ENCODE results near the gene PRIM1.

DNA sequence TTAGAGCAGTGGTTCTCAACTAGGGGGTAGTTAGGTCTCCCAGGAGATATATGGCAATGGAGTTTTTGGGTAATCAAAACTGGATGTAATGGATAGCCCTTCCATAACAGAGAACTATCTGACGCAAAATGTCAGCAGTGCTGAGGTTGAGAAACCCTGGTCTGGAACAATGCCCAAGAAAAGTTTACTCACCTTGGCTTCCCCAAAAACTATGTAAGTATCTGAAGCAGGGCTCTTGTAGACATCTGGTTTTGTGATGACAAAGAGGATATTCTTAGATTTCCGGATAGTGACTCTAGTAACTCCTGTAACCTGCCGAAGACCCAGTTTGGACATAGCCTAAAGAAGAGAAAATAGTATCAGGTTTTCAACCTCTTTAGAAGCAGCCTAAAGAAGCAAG is 38.8 kb downstream of the PRIM1 start:
- TF ChIP-seq, protein P1, sequence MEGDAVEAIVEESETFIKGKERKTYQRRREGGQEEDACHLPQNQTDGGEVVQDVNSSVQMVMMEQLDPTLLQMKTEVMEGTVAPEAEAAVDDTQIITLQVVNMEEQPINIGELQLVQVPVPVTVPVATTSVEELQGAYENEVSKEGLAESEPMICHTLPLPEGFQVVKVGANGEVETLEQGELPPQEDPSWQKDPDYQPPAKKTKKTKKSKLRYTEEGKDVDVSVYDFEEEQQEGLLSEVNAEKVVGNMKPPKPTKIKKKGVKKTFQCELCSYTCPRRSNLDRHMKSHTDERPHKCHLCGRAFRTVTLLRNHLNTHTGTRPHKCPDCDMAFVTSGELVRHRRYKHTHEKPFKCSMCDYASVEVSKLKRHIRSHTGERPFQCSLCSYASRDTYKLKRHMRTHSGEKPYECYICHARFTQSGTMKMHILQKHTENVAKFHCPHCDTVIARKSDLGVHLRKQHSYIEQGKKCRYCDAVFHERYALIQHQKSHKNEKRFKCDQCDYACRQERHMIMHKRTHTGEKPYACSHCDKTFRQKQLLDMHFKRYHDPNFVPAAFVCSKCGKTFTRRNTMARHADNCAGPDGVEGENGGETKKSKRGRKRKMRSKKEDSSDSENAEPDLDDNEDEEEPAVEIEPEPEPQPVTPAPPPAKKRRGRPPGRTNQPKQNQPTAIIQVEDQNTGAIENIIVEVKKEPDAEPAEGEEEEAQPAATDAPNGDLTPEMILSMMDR (IDR thresholded peaks at IDR 0.05), result no peak
- TF ChIP-seq POLR2A (IDR thresholded peaks at IDR 0.05), result no peak

All from right lobe of liver (tissue), 4 donors.